ENCODE measurements around the gene CDC42BPA. TPM values are rescaled to one million over a fixed set of nuclear protein-coding genes. Genes with fewer than 3 reads are reported as not detected.

The CDC42BPA gene
- total and polyA plus RNA-seq, 3 experiments from 2014 or later = 0.42 to 0.72 (median 0.44) TPM

Other genes with a start within 250 kb of the CDC42BPA start
- gene ZNF678, start 245.1 kb upstream of the CDC42BPA start, total RNA-seq = 1 to 10 TPM; 8.2 to 8.5 TPM
- 4.0 TPM for gene ZNF678, start 245.1 kb upstream of the CDC42BPA start, polyA plus RNA-seq